ENCODE results near the gene ERC2.

ERC2 gene

GRCh38 chr3:55646121-55646520 lies 822.1 kb downstream of the ERC2 start:
- no peak for FAIRE-seq
- no peak for DNase-seq (ENCODE audit: insufficient read length, low spot score)
- TF ChIP-seq POLR2A (IDR thresholded peaks at IDR 0.05; ENCODE audit: low read depth, low read length), result no peak
- no peak for TF ChIP-seq POU2F2 (IDR thresholded peaks at IDR 0.05; ENCODE audit: low read depth, low read length)
- TF ChIP-seq POLR2AphosphoS5 (IDR thresholded peaks at IDR 0.05; ENCODE audit: low read depth, low read length), result no peak
- TF ChIP-seq PAX5 (IDR thresholded peaks at IDR 0.05; ENCODE audit: insufficient read depth, low read length, severe bottlenecking), result no peak
- TF ChIP-seq SPI1 (IDR thresholded peaks at IDR 0.05; ENCODE audit: low read depth, low read length), result no peak
- no peak for TF ChIP-seq TAF1 (IDR thresholded peaks at IDR 0.05; ENCODE audit: low read depth, low read length)

DNA sequence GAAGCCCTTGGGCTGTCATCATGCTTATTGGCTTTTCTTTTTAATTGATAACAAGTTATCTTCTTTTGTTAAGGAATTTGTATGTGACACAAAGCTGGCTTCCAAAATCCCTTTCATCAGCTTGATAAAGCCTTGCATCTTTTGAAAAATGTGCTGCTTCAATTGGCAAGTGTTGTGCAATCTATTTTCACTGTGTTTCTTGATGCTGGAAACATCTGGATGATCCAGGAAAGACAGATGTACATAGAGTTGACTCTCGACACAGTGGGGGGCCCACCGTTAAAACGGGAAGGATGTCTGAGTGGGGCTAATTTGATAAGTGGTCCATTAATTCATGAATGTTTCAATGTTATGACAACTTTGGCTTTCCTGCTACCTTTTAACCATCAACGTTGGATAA lies 822.8 kb downstream of the ERC2 start:
- TF ChIP-seq PAX5 (IDR thresholded peaks at IDR 0.05; ENCODE audit: insufficient read depth, low read length, severe bottlenecking), result no peak
- no peak for TF ChIP-seq POLR2A (IDR thresholded peaks at IDR 0.05; ENCODE audit: low read depth, low read length)
- no peak for TF ChIP-seq POLR2AphosphoS5 (IDR thresholded peaks at IDR 0.05; ENCODE audit: low read depth, low read length)
- TF ChIP-seq SPI1 (IDR thresholded peaks at IDR 0.05; ENCODE audit: low read depth, low read length), result no peak
- no peak for TF ChIP-seq POU2F2 (IDR thresholded peaks at IDR 0.05; ENCODE audit: low read depth, low read length)
- FAIRE-seq (no peak), DNase-seq (ENCODE audit: insufficient read length, low spot score) (no peak)

- TF ChIP-seq POU2F2 (IDR thresholded peaks at IDR 0.05; ENCODE audit: low read depth, low read length), result no peak
- TF ChIP-seq TAF1 (IDR thresholded peaks at IDR 0.05; ENCODE audit: low read depth, low read length), result no peak
- no peak for TF ChIP-seq PAX5 (IDR thresholded peaks at IDR 0.05; ENCODE audit: insufficient read depth, low read length, severe bottlenecking)
- TF ChIP-seq SPI1 (IDR thresholded peaks at IDR 0.05; ENCODE audit: low read depth, low read length), result no peak
- no peak for TF ChIP-seq POLR2A (IDR thresholded peaks at IDR 0.05; ENCODE audit: low read depth, low read length)
- DNase-seq (ENCODE audit: insufficient read length, low spot score), result no peak
- no peak for FAIRE-seq
Observed at GRCh38 chr3:55643283-55643682, 825.0 kb downstream of the ERC2 start.

DNA sequence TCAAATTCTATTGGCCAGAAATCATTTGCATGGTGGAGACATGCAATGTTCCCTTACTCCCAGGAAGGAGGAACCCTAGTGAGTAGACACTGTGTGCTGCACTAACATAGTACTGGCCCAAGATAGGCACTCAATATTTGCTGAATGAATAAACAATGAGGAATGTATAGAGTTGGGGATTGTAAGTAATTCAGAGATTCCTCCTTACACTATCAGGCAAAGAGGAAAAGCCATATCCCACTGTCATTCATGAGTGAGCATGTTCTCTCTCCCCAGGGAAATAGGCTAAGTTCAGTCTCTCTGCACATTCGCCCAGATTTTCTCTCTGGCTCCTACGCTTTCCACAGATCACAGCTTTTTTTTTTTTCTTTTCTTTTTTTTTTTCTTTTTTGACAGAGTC lies 826.3 kb downstream of the ERC2 start:
- DNase-seq (ENCODE audit: insufficient read length, low spot score) (no peak), FAIRE-seq (no peak)
- TF ChIP-seq POLR2AphosphoS5 (IDR thresholded peaks at IDR 0.05; ENCODE audit: low read depth, low read length) (no peak), POU2F2 (IDR thresholded peaks at IDR 0.05; ENCODE audit: low read depth, low read length) (no peak), SPI1 (IDR thresholded peaks at IDR 0.05; ENCODE audit: low read depth, low read length) (no peak), POLR2A (IDR thresholded peaks at IDR 0.05; ENCODE audit: low read depth, low read length) (no peak), TAF1 (IDR thresholded peaks at IDR 0.05; ENCODE audit: low read depth, low read length) (no peak), PAX5 (IDR thresholded peaks at IDR 0.05; ENCODE audit: insufficient read depth, low read length, severe bottlenecking) (no peak)

- no peak for FAIRE-seq
Observed at GRCh38 chr3:55639896-55640765, 828.1 kb downstream of the ERC2 start.

GRCh38 chr3:55639143-55639542 lies 829.1 kb downstream of the ERC2 start:
- DNase-seq (ENCODE audit: insufficient read length, low spot score) (no peak), FAIRE-seq (no peak)
- no peak for TF ChIP-seq POLR2A (IDR thresholded peaks at IDR 0.05; ENCODE audit: low read depth, low read length)
- no peak for TF ChIP-seq PAX5 (IDR thresholded peaks at IDR 0.05; ENCODE audit: insufficient read depth, low read length, severe bottlenecking)
- TF ChIP-seq SPI1 (IDR thresholded peaks at IDR 0.05; ENCODE audit: low read depth, low read length), result no peak
- TF ChIP-seq TAF1 (IDR thresholded peaks at IDR 0.05; ENCODE audit: low read depth, low read length), result no peak
- TF ChIP-seq POU2F2 (IDR thresholded peaks at IDR 0.05; ENCODE audit: low read depth, low read length), result no peak
- TF ChIP-seq POLR2AphosphoS5 (IDR thresholded peaks at IDR 0.05; ENCODE audit: low read depth, low read length), result no peak

More at GRCh38 chr3:55639896-55640765, 828.1 kb downstream of the ERC2 start:
- TF ChIP-seq TAF1 (IDR thresholded peaks at IDR 0.05; ENCODE audit: low read depth, low read length), result no peak
- no peak for DNase-seq (ENCODE audit: insufficient read length, low spot score)

- TF ChIP-seq POU2F2 (IDR thresholded peaks at IDR 0.05; ENCODE audit: low read depth, low read length) (no peak), POLR2AphosphoS5 (IDR thresholded peaks at IDR 0.05; ENCODE audit: low read depth, low read length) (no peak), PAX5 (IDR thresholded peaks at IDR 0.05; ENCODE audit: insufficient read depth, low read length, severe bottlenecking) (no peak), POLR2A (IDR thresholded peaks at IDR 0.05; ENCODE audit: low read depth, low read length) (no peak), SPI1 (IDR thresholded peaks at IDR 0.05; ENCODE audit: low read depth, low read length) (no peak), TAF1 (IDR thresholded peaks at IDR 0.05; ENCODE audit: low read depth, low read length) (no peak)
- FAIRE-seq (no peak), DNase-seq (ENCODE audit: insufficient read length, low spot score) (no peak)
Observed at GRCh38 chr3:55637906-55638638, 830.2 kb downstream of the ERC2 start.

- TF ChIP-seq POU2F2 (IDR thresholded peaks at IDR 0.05; ENCODE audit: low read depth, low read length) (no peak), PAX5 (IDR thresholded peaks at IDR 0.05; ENCODE audit: insufficient read depth, low read length, severe bottlenecking) (no peak), POLR2A (IDR thresholded peaks at IDR 0.05; ENCODE audit: low read depth, low read length) (no peak), TAF1 (IDR thresholded peaks at IDR 0.05; ENCODE audit: low read depth, low read length) (no peak), POLR2AphosphoS5 (IDR thresholded peaks at IDR 0.05; ENCODE audit: low read depth, low read length) (no peak), SPI1 (IDR thresholded peaks at IDR 0.05; ENCODE audit: low read depth, low read length) (no peak)
- DNase-seq (ENCODE audit: insufficient read length, low spot score) (no peak), FAIRE-seq (no peak)
Observed at GRCh38 chr3:55636300-55637195, 831.7 kb downstream of the ERC2 start.

- FAIRE-seq, result no peak
- TF ChIP-seq SPI1 (IDR thresholded peaks at IDR 0.05; ENCODE audit: low read depth, low read length), result no peak
- TF ChIP-seq POU2F2 (IDR thresholded peaks at IDR 0.05; ENCODE audit: low read depth, low read length), result no peak
- no peak for TF ChIP-seq PAX5 (IDR thresholded peaks at IDR 0.05; ENCODE audit: insufficient read depth, low read length, severe bottlenecking)
- TF ChIP-seq TAF1 (IDR thresholded peaks at IDR 0.05; ENCODE audit: low read depth, low read length), result no peak
- TF ChIP-seq POLR2AphosphoS5 (IDR thresholded peaks at IDR 0.05; ENCODE audit: low read depth, low read length), result no peak
- TF ChIP-seq POLR2A (IDR thresholded peaks at IDR 0.05; ENCODE audit: low read depth, low read length), result no peak
- no peak for DNase-seq (ENCODE audit: insufficient read length, low spot score)
Observed at GRCh38 chr3:55634345-55634744, 833.9 kb downstream of the ERC2 start.
